Endothelial cell of umbilical vein (primary cell): ENCODE data around the gene ARMC8.

Experiments
- FOS ChIP-seq: IDR thresholded peaks from 2 replicates; pipeline ENCODE4 v1.6.1; 2011; ENCODE audit warnings: mild to moderate bottlenecking, low read length, moderate library complexity, borderline replicate concordance; ENCODE audit not compliant: insufficient read depth
- POLR2A ChIP-seq: IDR thresholded peaks from 2 replicates; pipeline ENCODE4 v1.6.1; 2012; ENCODE audit warnings: low read depth, mild to moderate bottlenecking, control low read depth, low read length
- TF ChIP-seq, protein P1 (sequence below), 2 donors: IDR thresholded peaks; 1 replicate in 1 of 2; 2 replicates in 1 of 2; pipeline ENCODE4 v1.5.1; 2011; ENCODE audit warnings: low read length in 2 of 2, mild to moderate bottlenecking in 2 of 2, moderate library complexity in 2 of 2, control low read depth in 1 of 2, inconsistent platforms in 1 of 2, low read depth in 1 of 2; ENCODE audit not compliant: insufficient read depth in 1 of 2; ENCODE audit errors: extremely low read depth in 1 of 2

GRCh38 chr3:138241676-138242075 lies 54.6 kb downstream of the ARMC8 start:
- TF ChIP-seq, protein P1, sequence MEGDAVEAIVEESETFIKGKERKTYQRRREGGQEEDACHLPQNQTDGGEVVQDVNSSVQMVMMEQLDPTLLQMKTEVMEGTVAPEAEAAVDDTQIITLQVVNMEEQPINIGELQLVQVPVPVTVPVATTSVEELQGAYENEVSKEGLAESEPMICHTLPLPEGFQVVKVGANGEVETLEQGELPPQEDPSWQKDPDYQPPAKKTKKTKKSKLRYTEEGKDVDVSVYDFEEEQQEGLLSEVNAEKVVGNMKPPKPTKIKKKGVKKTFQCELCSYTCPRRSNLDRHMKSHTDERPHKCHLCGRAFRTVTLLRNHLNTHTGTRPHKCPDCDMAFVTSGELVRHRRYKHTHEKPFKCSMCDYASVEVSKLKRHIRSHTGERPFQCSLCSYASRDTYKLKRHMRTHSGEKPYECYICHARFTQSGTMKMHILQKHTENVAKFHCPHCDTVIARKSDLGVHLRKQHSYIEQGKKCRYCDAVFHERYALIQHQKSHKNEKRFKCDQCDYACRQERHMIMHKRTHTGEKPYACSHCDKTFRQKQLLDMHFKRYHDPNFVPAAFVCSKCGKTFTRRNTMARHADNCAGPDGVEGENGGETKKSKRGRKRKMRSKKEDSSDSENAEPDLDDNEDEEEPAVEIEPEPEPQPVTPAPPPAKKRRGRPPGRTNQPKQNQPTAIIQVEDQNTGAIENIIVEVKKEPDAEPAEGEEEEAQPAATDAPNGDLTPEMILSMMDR (IDR thresholded peaks at IDR 0.05; ENCODE audit: extremely low read depth in 1 of 2, insufficient read depth in 1 of 2, low read depth in 1 of 2, low read length in 2 of 2) = no peak
- TF ChIP-seq POLR2A (no peak), FOS (no peak)
